ENCODE data around the gene P3H1. TPM values are rescaled to one million over a fixed set of nuclear protein-coding genes. Genes with fewer than 3 reads are reported as not detected.

The P3H1 gene
- total RNA-seq, 1 donor from 2014 or later, result 51.7 TPM

GRCh38 chr1:42742141-42742540 is 24.7 kb downstream of the P3H1 start:
- Histone ChIP-seq H3K27me3 (ENCODE audit: control insufficient read depth, insufficient read depth, low read length) (peaks cover 8% of the 10 kb centered on the region), H3K4me3 (ENCODE audit: low read depth, low read length) (no peak overlapping the region), H3K36me3 (ENCODE audit: control insufficient read depth, insufficient read depth, low read length) (peaks cover 2% of the 10 kb centered on the region)
- DNase-seq (ENCODE audit: low read depth), result no peak
- TF ChIP-seq CTCF (IDR thresholded peaks at IDR 0.05; ENCODE audit: insufficient read depth, low read length, poor library complexity, severe bottlenecking), result no peak

- no peaks in the 10 kb centered on the region for H3K36me3 ChIP-seq (ENCODE audit: control insufficient read depth, insufficient read depth, low read length)
- TF ChIP-seq CTCF (IDR thresholded peaks at IDR 0.05; ENCODE audit: insufficient read depth, low read length, poor library complexity, severe bottlenecking), result no peak
- H3K4me3 ChIP-seq (ENCODE audit: low read depth, low read length), result no peak overlapping the region
- peaks cover 8% of the 10 kb centered on the region for H3K27me3 ChIP-seq (ENCODE audit: control insufficient read depth, insufficient read depth, low read length)
- no peak for DNase-seq (ENCODE audit: low read depth)
These were observed 25.1 kb downstream of the P3H1 start for GRCh38 chr1:42741706-42742105.

GRCh38 chr1:42740851-42741580 is 25.8 kb downstream of the P3H1 start:
- TF ChIP-seq CTCF (IDR thresholded peaks at IDR 0.05; ENCODE audit: insufficient read depth, low read length, poor library complexity, severe bottlenecking), result no peak
- H3K36me3 ChIP-seq (ENCODE audit: control insufficient read depth, insufficient read depth, low read length), result no peaks in the 10 kb centered on the region
- no peak overlapping the region for H3K4me3 ChIP-seq (ENCODE audit: low read depth, low read length)
- no peak for DNase-seq (ENCODE audit: low read depth)
- peaks cover 8% of the 10 kb centered on the region for H3K27me3 ChIP-seq (ENCODE audit: control insufficient read depth, insufficient read depth, low read length)

GRCh38 chr1:42739753-42740700 is 26.8 kb downstream of the P3H1 start, which contains the start of gene CLDN19:
Gene CLDN19 (minus strand): TSS chr1:42740236. CDS start chr1:42740063, 173 bp downstream.
- Histone ChIP-seq H3K36me3 (ENCODE audit: control insufficient read depth, insufficient read depth, low read length) (no peaks in the 10 kb centered on the region), H3K27me3 (ENCODE audit: control insufficient read depth, insufficient read depth, low read length) (peaks cover 8% of the 10 kb centered on the region), H3K4me3 (ENCODE audit: low read depth, low read length) (no peak within 1 kb of the TSS)
- DNase-seq (ENCODE audit: low read depth), result no peak
- no peak for TF ChIP-seq CTCF (IDR thresholded peaks at IDR 0.05; ENCODE audit: insufficient read depth, low read length, poor library complexity, severe bottlenecking)

- H3K4me3 ChIP-seq (ENCODE audit: low read depth, low read length), result no peak overlapping the region
- no peak for TF ChIP-seq CTCF (IDR thresholded peaks at IDR 0.05; ENCODE audit: insufficient read depth, low read length, poor library complexity, severe bottlenecking)
- H3K27me3 ChIP-seq (ENCODE audit: control insufficient read depth, insufficient read depth, low read length), result peaks cover 8% of the 10 kb centered on the region
- no peaks in the 10 kb centered on the region for H3K36me3 ChIP-seq (ENCODE audit: control insufficient read depth, insufficient read depth, low read length)
- DNase-seq (ENCODE audit: low read depth), result no peak
These were observed 28.1 kb downstream of the P3H1 start for GRCh38 chr1:42738678-42739226.
